GM13976 (cell line): ENCODE data around the gene MAP4K4.

Source experiments
- DNase-seq: peaks from one replicate; pipeline ENCODE4 v3.0.0; 2012; ENCODE audit warnings: low spot score
- CTCF ChIP-seq: IDR thresholded peaks from 2 replicates; pipeline ENCODE4 v1.5.1; 2012; ENCODE audit warnings: borderline replicate concordance, mild to moderate bottlenecking; ENCODE audit not compliant: insufficient read depth; ENCODE audit errors: extremely low read depth, missing control alignments, control extremely low read depth
- in situ Hi-C: fragments of 300-500 bp; cut with MboI; formaldehyde crosslinking; loops from one replicate; pipeline ENCODE4 v1.12.0; 2022; ENCODE audit warnings: low sequenced_read_pairs, mixed read lengths, inconsistent platforms; ENCODE audit not compliant: unreplicated experiment

MAP4K4 gene

GRCh38 chr2:101734505-101735165 is 37.1 kb downstream of the MAP4K4 start:
- DNase-seq: no peak
- in situ Hi-C loops: no loop called here

GRCh38 chr2:101735166-101735533 is 37.6 kb downstream of the MAP4K4 start:
- TF ChIP-seq CTCF: no peak
- in situ Hi-C loops: no loop called here
- no peak for DNase-seq

More at GRCh38 chr2:101734505-101735165, 37.1 kb downstream of the MAP4K4 start:
- no peak for TF ChIP-seq CTCF

GRCh38 chr2:101736233-101736632 is 38.7 kb downstream of the MAP4K4 start:
- TF ChIP-seq CTCF: no peak
- DNase-seq: no peak
- in situ Hi-C loops: no loop called here

GRCh38 chr2:101736861-101737291 is 39.4 kb downstream of the MAP4K4 start:
- no peak for DNase-seq
- in situ Hi-C loops: no loop called here
- TF ChIP-seq CTCF: no peak

GRCh38 chr2:101737478-101738255 is 40.2 kb downstream of the MAP4K4 start:
- DNase-seq: no peak
- in situ Hi-C loops: no loop called here
- TF ChIP-seq CTCF: no peak

- DNase-seq: no peak
- no peak for TF ChIP-seq CTCF
- in situ Hi-C loops: no loop called here
Observed at GRCh38 chr2:101738649-101739048, 41.1 kb downstream of the MAP4K4 start.
